ENCODE measurements around the gene RASAL3. TPM values are rescaled to one million over a fixed set of nuclear protein-coding genes. Genes with fewer than 3 reads are reported as not detected.

The RASAL3 gene
- total and polyA plus RNA-seq, 2 of the 8 experiments (the other 6 are each of a cell fraction or from before 2014, with no cell fraction given): 0.19 to 0.63 TPM

DNA sequence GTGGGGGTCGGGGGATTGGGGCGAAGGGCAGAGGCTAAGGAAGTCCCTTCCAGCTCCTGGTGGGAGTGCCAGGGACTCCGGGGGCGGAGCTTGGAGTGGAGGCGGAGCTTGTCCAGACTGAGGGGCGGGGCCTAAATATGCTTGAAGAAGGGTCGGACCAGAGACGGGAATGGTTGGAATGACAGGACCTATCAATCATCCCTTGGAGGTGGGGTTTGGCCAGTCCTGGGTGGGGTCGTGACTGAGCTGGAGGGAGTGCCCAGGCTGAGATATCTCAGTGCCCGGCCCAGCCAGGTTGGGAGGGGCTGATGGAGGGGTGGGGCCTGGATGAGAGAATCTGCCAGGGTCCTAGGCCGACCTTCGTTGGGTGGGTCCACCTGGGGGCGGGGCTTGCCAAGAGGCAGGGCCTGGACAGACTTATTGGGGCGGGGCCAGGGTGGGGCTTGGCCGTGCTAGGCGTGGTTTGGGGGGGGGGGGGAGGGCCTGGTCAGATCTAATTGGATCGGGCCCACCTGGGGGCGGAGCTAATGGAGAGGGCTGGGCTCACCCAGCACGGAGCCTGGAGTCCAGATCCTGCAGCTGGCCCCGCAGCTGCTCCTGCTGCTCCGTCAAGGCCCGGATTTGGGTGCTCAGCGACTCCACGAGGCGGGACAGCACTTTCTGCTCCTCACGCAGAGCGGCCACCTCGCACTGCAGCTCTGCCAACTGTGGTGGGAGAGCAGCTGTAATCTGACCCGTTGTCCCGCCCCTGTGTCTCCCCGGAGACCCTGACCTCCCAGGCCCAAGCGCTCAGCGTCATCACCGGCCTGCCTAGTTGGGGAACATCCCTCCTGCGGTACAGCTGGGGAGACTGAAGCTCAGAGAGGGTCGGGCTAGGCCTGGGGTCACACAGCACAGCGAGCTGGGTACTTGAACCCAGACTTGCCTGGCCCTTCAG lies 12.0 kb downstream of the RASAL3 start:
- Histone ChIP-seq H3K4ac (replicated peaks; ENCODE audit: insufficient read length, low read depth, low read length) (no peak overlapping the region), H4K8ac (ENCODE audit: extremely low read depth, insufficient read depth, low read length) (peak overlapping the region; percentile 73), H3K27me3 (replicated peaks in 1 of 4; ENCODE audit: control insufficient read depth in 3 of 4, extremely low read depth in 1 of 4, insufficient read depth in 3 of 4, low read length in 3 of 4) (peaks cover 8 to 47% (median 40%) of the 10 kb centered on the region in 4 experiments), H3K23ac (ENCODE audit: insufficient read length) (no peak overlapping the region), H3K23me2 (ENCODE audit: low read depth, low read length) (peaks cover 28% of the 10 kb centered on the region; the same call in 1 of the 2 replicates), H3K79me1 (ENCODE audit: low read depth, low read length) (no peaks in the 10 kb centered on the region), H4K91ac (replicated peaks; ENCODE audit: insufficient read length, low read length) (no peak overlapping the region), H2BK120ac (replicated peaks; ENCODE audit: low read depth, low read length) (no peak overlapping the region), H3K79me2 (ENCODE audit: control insufficient read depth in 1 of 2, insufficient read depth in 2 of 2, low read length in 2 of 2) (no peaks in the 10 kb centered on the region), H4K5ac (ENCODE audit: insufficient read length, low read depth, low read length) (no peak overlapping the region), H3K36me3 (ENCODE audit: control insufficient read depth in 2 of 4, insufficient read depth in 4 of 4, low read length in 3 of 4) (no peaks in the 10 kb centered on the region; a peak in 1 of 8 replicates), H2AK5ac (ENCODE audit: low read depth, low read length) (no peak overlapping the region), H3K9ac (replicated peaks in 1 of 4; ENCODE audit: extremely low read depth in 1 of 4, low read depth in 3 of 4, low read length in 3 of 4) (no peak overlapping the region), H2BK12ac (ENCODE audit: low read depth, low read length) (peak overlapping the region; percentile 60; the same call in 1 of the 2 replicates), H3K4me2 (ENCODE audit: insufficient read depth in 1 of 2, low read depth in 2 of 2, low read length in 2 of 2) (peak overlapping the region; percentile 61 to 95), H4K20me1 (replicated peaks in 1 of 2; ENCODE audit: control insufficient read depth in 1 of 2, insufficient read depth in 2 of 2, low read length in 2 of 2) (peaks cover 0 to 3% of the 10 kb centered on the region in 2 experiments), H3K14ac (ENCODE audit: insufficient read length) (no peak overlapping the region), H2BK5ac (ENCODE audit: low read depth, low read length) (peak overlapping the region; percentile 60; the same call in 1 of the 2 replicates), H2BK15ac (ENCODE audit: low read length) (peak overlapping the region; percentile 46; the same call in 1 of the 2 replicates), H3K9me3 (ENCODE audit: insufficient read depth in 2 of 2, low read depth in 1 of 2, low read length in 1 of 2) (no peaks in the 10 kb centered on the region), H3K27ac (ENCODE audit: low read depth, low read length) (no peak overlapping the region), H3K18ac (ENCODE audit: extremely low read depth, low read length) (no peak overlapping the region; the same call in 1 of the 2 replicates), H3K56ac (replicated peaks; ENCODE audit: insufficient read length, low read depth, low read length) (no peak overlapping the region), H2AFZ (ENCODE audit: low read length) (peak overlapping the region; percentile 98), H3K4me3 (ENCODE audit: extremely low read depth in 1 of 4, insufficient read depth in 2 of 4, low read depth in 3 of 4, low read length in 4 of 4) (peak overlapping the region; percentile 21 to 66 (median 58)), H3K4me1 (replicated peaks in 1 of 4; ENCODE audit: control insufficient read depth in 3 of 4, insufficient read depth in 4 of 4, low read length in 3 of 4) (peaks cover 0 to 22% (median 10%) of the 10 kb centered on the region in 4 experiments; a peak in 6 of 7 replicates), H2BK20ac (ENCODE audit: low read length) (no peak overlapping the region)
- CTCF ChIA-PET (ENCODE audit: partially characterized antibody): interaction anchor here (0.9 to 5.7 kb wide), 5 partner anchors 12 to 883 kb away, joined by 4 to 35 read pairs (median 8); partner anchors contain the start of genes AKAP8L and RASAL3
- FAIRE-seq (peak; percentile 97), DNase-seq (ENCODE audit: low read depth in 1 of 2, low spot score in 2 of 2) (peak; percentile 91 to 98)
- WGBS, 2 experiments (ENCODE audit: extremely low coverage in 1 of 2, insufficient coverage in 1 of 2, insufficient read length in 1 of 2, insufficient replicate concordance in 2 of 2, low coverage in 1 of 2, low lambda C conversion rate in 2 of 2, missing lambda C conversion rate in 1 of 2): 8% methylated on average over 31 of the region's 37 CpGs; no CpG with 5 or more reads in 1 of the 2 experiments
- POLR2A ChIA-PET (ENCODE audit: partially characterized antibody): interaction anchor here (0.6 to 1.3 kb wide), 6 partner anchors 9 to 360 kb away, joined by 3 to 8 read pairs (median 4); partner anchors contain the start of genes AKAP8 and AKAP8L
- no peak for TF ChIP-seq CHD2 (IDR thresholded peaks at IDR 0.05; ENCODE audit: low read length)
- TF ChIP-seq GTF2F1 (IDR thresholded peaks at IDR 0.05; ENCODE audit: borderline replicate concordance, low read depth, low read length): no peak
- TF ChIP-seq KDM4A (IDR thresholded peaks at IDR 0.05; ENCODE audit: low read depth, low read length, severe bottlenecking): peak; percentile 53
- TF ChIP-seq JUND (IDR thresholded peaks at IDR 0.05; ENCODE audit: low read length): no peak
- peak; percentile 62 for TF ChIP-seq CREB1 (IDR thresholded peaks at IDR 0.05)
- TF ChIP-seq SRF (IDR thresholded peaks at IDR 0.05; ENCODE audit: low read depth, low read length): no peak
- TF ChIP-seq MAFK (IDR thresholded peaks at IDR 0.05; ENCODE audit: low read depth, low read length): no peak
- TF ChIP-seq, protein P1, sequence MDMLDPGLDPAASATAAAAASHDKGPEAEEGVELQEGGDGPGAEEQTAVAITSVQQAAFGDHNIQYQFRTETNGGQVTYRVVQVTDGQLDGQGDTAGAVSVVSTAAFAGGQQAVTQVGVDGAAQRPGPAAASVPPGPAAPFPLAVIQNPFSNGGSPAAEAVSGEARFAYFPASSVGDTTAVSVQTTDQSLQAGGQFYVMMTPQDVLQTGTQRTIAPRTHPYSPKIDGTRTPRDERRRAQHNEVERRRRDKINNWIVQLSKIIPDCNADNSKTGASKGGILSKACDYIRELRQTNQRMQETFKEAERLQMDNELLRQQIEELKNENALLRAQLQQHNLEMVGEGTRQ (IDR thresholded peaks at IDR 0.05; ENCODE audit: low read length): 0 out of 2 replicates have a peak, but pooled peaks have one; percentile 12
- TF ChIP-seq KDM1A (IDR thresholded peaks at IDR 0.05; ENCODE audit: borderline replicate concordance, low read length): peak; percentile 94

Data from H1 (cell line).